ENCODE results near the gene CHST10.

The CHST10 gene

GRCh38 chr2:100419915-100420314 is 2.4 kb upstream of the CHST10 start:
- TF ChIP-seq CTCF (IDR thresholded peaks at IDR 0.05; ENCODE audit: insufficient read depth, low read length, poor library complexity, severe bottlenecking): no peak
- Histone ChIP-seq H3K4me3 (replicated peaks; ENCODE audit: low read depth, low read length) (no peak overlapping the region), H3K36me3 (ENCODE audit: control insufficient read depth, insufficient read depth, low read length) (no peaks in the 10 kb centered on the region), H3K27me3 (replicated peaks; ENCODE audit: control insufficient read depth, insufficient read depth, low read length) (no peaks in the 10 kb centered on the region)
- no peak for DNase-seq (ENCODE audit: extremely low read depth, insufficient read length)

GRCh38 chr2:100418406-100418962 is 1.0 kb upstream of the CHST10 start:
- no peak for DNase-seq (ENCODE audit: extremely low read depth, insufficient read length)
- Histone ChIP-seq H3K4me3 (replicated peaks; ENCODE audit: low read depth, low read length) (no peak overlapping the region), H3K36me3 (ENCODE audit: control insufficient read depth, insufficient read depth, low read length) (peaks cover 2% of the 10 kb centered on the region; the same call in 1 of the 2 replicates), H3K27me3 (replicated peaks; ENCODE audit: control insufficient read depth, insufficient read depth, low read length) (no peaks in the 10 kb centered on the region)
- TF ChIP-seq CTCF (IDR thresholded peaks at IDR 0.05; ENCODE audit: insufficient read depth, low read length, poor library complexity, severe bottlenecking): no peak

GRCh38 chr2:100417711-100418124 is 250 bp upstream of the CHST10 start:
- peaks cover 2% of the 10 kb centered on the region; the same call in 1 of the 2 replicates for H3K36me3 ChIP-seq (ENCODE audit: control insufficient read depth, insufficient read depth, low read length)
- no peak for TF ChIP-seq CTCF (IDR thresholded peaks at IDR 0.05; ENCODE audit: insufficient read depth, low read length, poor library complexity, severe bottlenecking)
- DNase-seq (ENCODE audit: extremely low read depth, insufficient read length): no peak
- no peaks in the 10 kb centered on the region for H3K27me3 ChIP-seq (replicated peaks; ENCODE audit: control insufficient read depth, insufficient read depth, low read length)
- H3K4me3 ChIP-seq (replicated peaks; ENCODE audit: low read depth, low read length): peak overlapping the region; percentile 69

GRCh38 chr2:100416397-100416934 is 1.0 kb downstream of the CHST10 start:
- Histone ChIP-seq H3K27me3 (replicated peaks; ENCODE audit: control insufficient read depth, insufficient read depth, low read length) (no peaks in the 10 kb centered on the region), H3K36me3 (ENCODE audit: control insufficient read depth, insufficient read depth, low read length) (peaks cover 2% of the 10 kb centered on the region; the same call in 1 of the 2 replicates), H3K4me3 (replicated peaks; ENCODE audit: low read depth, low read length) (peak overlapping the region; percentile 69)
- no peak for TF ChIP-seq CTCF (IDR thresholded peaks at IDR 0.05; ENCODE audit: insufficient read depth, low read length, poor library complexity, severe bottlenecking)
- no peak for DNase-seq (ENCODE audit: extremely low read depth, insufficient read length)

GRCh38 chr2:100413571-100413970 is 3.9 kb downstream of the CHST10 start:
- H3K27me3 ChIP-seq (replicated peaks; ENCODE audit: control insufficient read depth, insufficient read depth, low read length): no peaks in the 10 kb centered on the region
- no peak for TF ChIP-seq CTCF (IDR thresholded peaks at IDR 0.05; ENCODE audit: insufficient read depth, low read length, poor library complexity, severe bottlenecking)
- DNase-seq (ENCODE audit: extremely low read depth, insufficient read length): no peak
- peaks cover 2% of the 10 kb centered on the region; the same call in 1 of the 2 replicates for H3K36me3 ChIP-seq (ENCODE audit: control insufficient read depth, insufficient read depth, low read length)
- no peak overlapping the region for H3K4me3 ChIP-seq (replicated peaks; ENCODE audit: low read depth, low read length)

Data from GM06990 (cell line).